Measurements from ENCODE around the gene CAP2.
A peak's percentile ranks its signal among the peaks of the same experiment; 100 is the strongest.

GRCh38 chr6:17585766-17586490 lies 192.5 kb downstream of the CAP2 start:
- TF ChIP-seq POLR2A (IDR thresholded peaks at IDR 0.05) (no peak), POLR2AphosphoS5 (IDR thresholded peaks at IDR 0.05) (no peak)
- TF ChIP-seq, protein P1, sequence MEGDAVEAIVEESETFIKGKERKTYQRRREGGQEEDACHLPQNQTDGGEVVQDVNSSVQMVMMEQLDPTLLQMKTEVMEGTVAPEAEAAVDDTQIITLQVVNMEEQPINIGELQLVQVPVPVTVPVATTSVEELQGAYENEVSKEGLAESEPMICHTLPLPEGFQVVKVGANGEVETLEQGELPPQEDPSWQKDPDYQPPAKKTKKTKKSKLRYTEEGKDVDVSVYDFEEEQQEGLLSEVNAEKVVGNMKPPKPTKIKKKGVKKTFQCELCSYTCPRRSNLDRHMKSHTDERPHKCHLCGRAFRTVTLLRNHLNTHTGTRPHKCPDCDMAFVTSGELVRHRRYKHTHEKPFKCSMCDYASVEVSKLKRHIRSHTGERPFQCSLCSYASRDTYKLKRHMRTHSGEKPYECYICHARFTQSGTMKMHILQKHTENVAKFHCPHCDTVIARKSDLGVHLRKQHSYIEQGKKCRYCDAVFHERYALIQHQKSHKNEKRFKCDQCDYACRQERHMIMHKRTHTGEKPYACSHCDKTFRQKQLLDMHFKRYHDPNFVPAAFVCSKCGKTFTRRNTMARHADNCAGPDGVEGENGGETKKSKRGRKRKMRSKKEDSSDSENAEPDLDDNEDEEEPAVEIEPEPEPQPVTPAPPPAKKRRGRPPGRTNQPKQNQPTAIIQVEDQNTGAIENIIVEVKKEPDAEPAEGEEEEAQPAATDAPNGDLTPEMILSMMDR (IDR thresholded peaks at IDR 0.05 in 8 of 11, conservative IDR thresholded peaks at IDR 0.05 in 3 of 11): peak in 1 of 11 experiments; percentile 5
